RPMI7951 (cell line): ENCODE results near the gene SNHG17. TPM values are rescaled to one million over a fixed set of nuclear protein-coding genes. Genes with fewer than 3 reads are reported as not detected.
A peak's percentile ranks its signal among the peaks of the same experiment; 100 is the strongest.
"Not testable (repeated sequence)": the region's sequence is repeated elsewhere in the genome, so short reads cannot be mapped to it uniquely, and the experiment has no call there.

Source experiments
- DNase-seq: peaks from one replicate; pipeline ENCODE4 v3.0.0-alpha.2; 2012; ENCODE audit warnings: low read depth
- total RNA-seq: library from RNA; depleted of rRNA; stranded (reverse); fragments of >200 nt; shearing (Covaris generic); gene quantifications from 2 replicates; pipeline ENCODE4 v1.2.3, GENCODE V29; 2014

The SNHG17 gene
- total RNA-seq, 1 experiment from 2014 or later: 13.0 TPM

- no peak for DNase-seq
Observed at GRCh38 chr20:38447931-38448675, 13.0 kb upstream of the SNHG17 start.

GRCh38 chr20:38447251-38447661 is 12.1 kb upstream of the SNHG17 start:
- DNase-seq: no peak

GRCh38 chr20:38446441-38447209 is 11.5 kb upstream of the SNHG17 start:
- DNase-seq: peak; percentile 96

GRCh38 chr20:38445901-38446425 is 10.8 kb upstream of the SNHG17 start:
- no peak for DNase-seq

- DNase-seq: no peak
Observed at GRCh38 chr20:38445381-38445796, 10.3 kb upstream of the SNHG17 start.

- DNase-seq: no peak
Observed at GRCh38 chr20:38441916-38442315, 6.8 kb upstream of the SNHG17 start.

- not testable (repeated sequence) for DNase-seq
Observed at GRCh38 chr20:38441110-38441509, 6.0 kb upstream of the SNHG17 start.

GRCh38 chr20:38437796-38438195 is 2.7 kb upstream of the SNHG17 start:
- DNase-seq: no peak

- DNase-seq: peak; percentile 52
Observed at GRCh38 chr20:38435555-38435939, 419 bp upstream of the SNHG17 start.

- DNase-seq: peak; percentile 34
Observed at GRCh38 chr20:38434301-38434741, 807 bp downstream of the SNHG17 start.

- no peak for DNase-seq
Observed at GRCh38 chr20:38433304-38433972, 1.7 kb downstream of the SNHG17 start.

- DNase-seq: not testable (repeated sequence)
Observed at GRCh38 chr20:38432870-38433269, 2.3 kb downstream of the SNHG17 start.

- no peak for DNase-seq
Observed at GRCh38 chr20:38432292-38432691, 2.8 kb downstream of the SNHG17 start.

- peak; percentile 50 for DNase-seq
Observed at GRCh38 chr20:38430679-38431325, 4.3 kb downstream of the SNHG17 start.

GRCh38 chr20:38429301-38429700 is 5.8 kb downstream of the SNHG17 start:
- DNase-seq: no peak

GRCh38 chr20:38428800-38429199 is 6.3 kb downstream of the SNHG17 start:
- DNase-seq: no peak

- no peak for DNase-seq
Observed at GRCh38 chr20:38427655-38428023, 7.5 kb downstream of the SNHG17 start.

GRCh38 chr20:38426006-38426897 is 8.9 kb downstream of the SNHG17 start:
- peak; percentile 98 for DNase-seq

GRCh38 chr20:38424401-38424800 is 10.7 kb downstream of the SNHG17 start:
- DNase-seq: no peak

- no peak for DNase-seq
Observed at GRCh38 chr20:38423541-38423940, 11.6 kb downstream of the SNHG17 start.

- no peak for DNase-seq
Observed at GRCh38 chr20:38421915-38422314, 13.2 kb downstream of the SNHG17 start.
